Measurements from ENCODE around the gene ESR2. TPM values are rescaled to one million over a fixed set of nuclear protein-coding genes. Genes with fewer than 3 reads are reported as not detected.

Gene ESR2
- total RNA-seq, 1 donor from 2014 or later, result 0.16 TPM

DNA sequence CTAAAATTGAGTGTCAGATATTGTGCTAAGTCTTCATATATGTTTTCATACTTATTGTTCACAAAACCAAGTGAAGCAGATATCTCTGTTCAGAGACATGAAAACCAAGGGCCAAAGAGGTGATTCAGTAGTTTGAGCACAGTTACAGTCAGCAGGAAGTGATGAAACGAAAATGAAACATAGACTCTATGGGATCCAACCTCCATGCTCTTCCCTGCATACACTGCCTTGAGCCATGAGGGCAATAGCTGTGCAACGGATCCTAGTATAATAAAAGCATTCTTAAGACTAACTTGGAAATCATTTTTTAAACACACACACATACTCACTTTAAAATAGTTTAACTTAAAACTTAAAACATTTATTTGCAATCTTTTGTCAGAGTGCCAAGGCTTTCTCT lies 27.9 kb downstream of the ESR2 start:
- Mint-ChIP-seq H3K27me3 (ENCODE audit: low read depth, unreplicated experiment) (no peaks in the 10 kb centered on the region), H3K36me3 (ENCODE audit: low read depth, unreplicated experiment) (no peaks in the 10 kb centered on the region), H3K9me3 (ENCODE audit: unreplicated experiment) (no peaks in the 10 kb centered on the region), H3K4me3 (ENCODE audit: unreplicated experiment) (no peak overlapping the region), H3K27ac (ENCODE audit: unreplicated experiment) (no peak overlapping the region), H3K4me1 (ENCODE audit: low read depth, unreplicated experiment) (peaks cover 2% of the 10 kb centered on the region)
- H3K4me3 ChIP-seq (ENCODE audit: insufficient read depth, low read depth, low read length), result no peak overlapping the region
- H3K9me3 ChIP-seq (ENCODE audit: insufficient read depth, low read depth, low read length), result no peaks in the 10 kb centered on the region
- DNase-seq (ENCODE audit: low read depth) (no peak), FAIRE-seq (no peak)
- H3K4me2 ChIP-seq (ENCODE audit: low read length), result no peak overlapping the region
- H4K20me1 ChIP-seq (ENCODE audit: insufficient read depth, low read length), result no peaks in the 10 kb centered on the region
- no peaks in the 10 kb centered on the region for H3K27me3 ChIP-seq (ENCODE audit: insufficient read depth, low read length)
- H3K36me3 ChIP-seq (ENCODE audit: insufficient read depth, low read length), result no peaks in the 10 kb centered on the region
- no peak overlapping the region for H3K27ac ChIP-seq (ENCODE audit: low read depth, low read length)
- no peaks in the 10 kb centered on the region for H3K4me1 ChIP-seq (ENCODE audit: insufficient read depth, low read length)
- TF ChIP-seq, protein P1, sequence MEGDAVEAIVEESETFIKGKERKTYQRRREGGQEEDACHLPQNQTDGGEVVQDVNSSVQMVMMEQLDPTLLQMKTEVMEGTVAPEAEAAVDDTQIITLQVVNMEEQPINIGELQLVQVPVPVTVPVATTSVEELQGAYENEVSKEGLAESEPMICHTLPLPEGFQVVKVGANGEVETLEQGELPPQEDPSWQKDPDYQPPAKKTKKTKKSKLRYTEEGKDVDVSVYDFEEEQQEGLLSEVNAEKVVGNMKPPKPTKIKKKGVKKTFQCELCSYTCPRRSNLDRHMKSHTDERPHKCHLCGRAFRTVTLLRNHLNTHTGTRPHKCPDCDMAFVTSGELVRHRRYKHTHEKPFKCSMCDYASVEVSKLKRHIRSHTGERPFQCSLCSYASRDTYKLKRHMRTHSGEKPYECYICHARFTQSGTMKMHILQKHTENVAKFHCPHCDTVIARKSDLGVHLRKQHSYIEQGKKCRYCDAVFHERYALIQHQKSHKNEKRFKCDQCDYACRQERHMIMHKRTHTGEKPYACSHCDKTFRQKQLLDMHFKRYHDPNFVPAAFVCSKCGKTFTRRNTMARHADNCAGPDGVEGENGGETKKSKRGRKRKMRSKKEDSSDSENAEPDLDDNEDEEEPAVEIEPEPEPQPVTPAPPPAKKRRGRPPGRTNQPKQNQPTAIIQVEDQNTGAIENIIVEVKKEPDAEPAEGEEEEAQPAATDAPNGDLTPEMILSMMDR (IDR thresholded peaks at IDR 0.05; ENCODE audit: insufficient read depth, low read depth, low read length), result no peak
- TF ChIP-seq EZH2 (IDR thresholded peaks at IDR 0.05; ENCODE audit: insufficient read depth, low read length), result no peak
- H3K9ac ChIP-seq (ENCODE audit: low read length), result no peak overlapping the region
- peak overlapping the region; percentile 40 for H2AFZ ChIP-seq (ENCODE audit: low read depth, low read length)
- no peaks in the 10 kb centered on the region for H3K79me2 ChIP-seq (ENCODE audit: insufficient read depth, low read length)

DNA sequence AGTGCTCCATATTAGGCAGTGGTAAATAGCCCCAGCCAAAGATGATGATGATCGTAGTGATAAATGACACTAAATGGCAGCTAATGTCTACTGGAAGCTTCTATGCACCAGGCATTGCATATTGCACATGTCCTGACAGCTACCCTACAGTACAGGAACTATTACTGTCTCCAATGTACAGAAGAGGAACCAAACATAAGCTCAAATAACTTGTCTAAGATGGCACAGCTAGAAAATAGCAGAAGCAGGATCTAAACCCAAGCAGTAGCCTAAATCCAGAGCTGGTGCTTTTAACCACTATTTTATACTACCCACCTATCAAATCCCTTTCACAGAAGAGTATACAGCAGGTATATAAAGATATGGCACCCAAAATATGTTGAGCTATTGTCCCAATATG lies 28.9 kb downstream of the ESR2 start:
- Histone ChIP-seq H2AFZ (ENCODE audit: low read depth, low read length) (no peak overlapping the region), H3K79me2 (ENCODE audit: insufficient read depth, low read length) (no peaks in the 10 kb centered on the region), H3K4me1 (ENCODE audit: insufficient read depth, low read length) (no peaks in the 10 kb centered on the region), H3K27me3 (ENCODE audit: insufficient read depth, low read length) (no peaks in the 10 kb centered on the region), H3K4me2 (ENCODE audit: low read length) (no peak overlapping the region), H3K36me3 (ENCODE audit: insufficient read depth, low read length) (no peaks in the 10 kb centered on the region), H4K20me1 (ENCODE audit: insufficient read depth, low read length) (no peaks in the 10 kb centered on the region), H3K27ac (ENCODE audit: low read depth, low read length) (no peak overlapping the region), H3K9ac (ENCODE audit: low read length) (no peak overlapping the region), H3K4me3 (ENCODE audit: insufficient read depth, low read depth, low read length) (no peak overlapping the region), H3K9me3 (ENCODE audit: insufficient read depth, low read depth, low read length) (no peaks in the 10 kb centered on the region)
- FAIRE-seq (no peak), DNase-seq (ENCODE audit: low read depth) (no peak)
- Mint-ChIP-seq H3K27ac (ENCODE audit: unreplicated experiment) (no peak overlapping the region), H3K4me3 (ENCODE audit: unreplicated experiment) (no peak overlapping the region), H3K4me1 (ENCODE audit: low read depth, unreplicated experiment) (peaks cover 2% of the 10 kb centered on the region), H3K27me3 (ENCODE audit: low read depth, unreplicated experiment) (no peaks in the 10 kb centered on the region), H3K36me3 (ENCODE audit: low read depth, unreplicated experiment) (no peaks in the 10 kb centered on the region), H3K9me3 (ENCODE audit: unreplicated experiment) (no peaks in the 10 kb centered on the region)
- no peak for TF ChIP-seq EZH2 (IDR thresholded peaks at IDR 0.05; ENCODE audit: insufficient read depth, low read length)
- TF ChIP-seq, protein P1 (IDR thresholded peaks at IDR 0.05; ENCODE audit: insufficient read depth, low read depth, low read length), result no peak

DNA sequence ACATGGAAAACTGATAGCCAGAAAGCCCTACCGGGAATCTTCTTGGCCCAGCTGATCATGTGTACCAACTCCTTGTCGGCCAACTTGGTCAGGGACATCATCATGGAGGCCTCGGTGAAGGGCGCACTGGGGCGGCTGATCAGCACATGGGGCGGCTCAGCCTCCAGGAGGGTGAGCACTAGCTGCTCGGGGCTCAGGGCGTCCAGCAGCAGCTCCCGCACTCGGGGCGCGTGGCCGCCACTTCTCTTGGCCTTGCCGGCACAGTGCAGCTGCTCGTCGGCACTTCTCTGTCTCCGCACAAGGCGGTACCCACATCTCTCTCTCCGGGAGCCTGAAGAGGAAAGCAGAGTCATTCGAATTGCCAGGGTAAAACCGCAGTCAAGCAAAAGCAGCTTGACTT lies 33.8 kb downstream of the ESR2 start:
- DNase-seq (ENCODE audit: low read depth) (no peak), FAIRE-seq (no peak)
- H4K20me1 ChIP-seq (ENCODE audit: insufficient read depth, low read length), result no peaks in the 10 kb centered on the region
- H3K27me3 Mint-ChIP-seq (ENCODE audit: low read depth, unreplicated experiment), result peaks cover 3% of the 10 kb centered on the region
- no peaks in the 10 kb centered on the region for H3K36me3 Mint-ChIP-seq (ENCODE audit: low read depth, unreplicated experiment)
- H3K27ac ChIP-seq (ENCODE audit: low read depth, low read length), result no peak overlapping the region
- no peaks in the 10 kb centered on the region for H3K27me3 ChIP-seq (ENCODE audit: insufficient read depth, low read length)
- H3K9me3 Mint-ChIP-seq (ENCODE audit: unreplicated experiment), result peaks cover 3% of the 10 kb centered on the region
- no peaks in the 10 kb centered on the region for H3K4me1 ChIP-seq (ENCODE audit: insufficient read depth, low read length)
- no peak overlapping the region for H2AFZ ChIP-seq (ENCODE audit: low read depth, low read length)
- H3K4me3 Mint-ChIP-seq (ENCODE audit: unreplicated experiment), result no peak overlapping the region
- no peaks in the 10 kb centered on the region for H3K4me1 Mint-ChIP-seq (ENCODE audit: low read depth, unreplicated experiment)
- TF ChIP-seq, protein P1 (IDR thresholded peaks at IDR 0.05; ENCODE audit: insufficient read depth, low read depth, low read length), result no peak
- TF ChIP-seq EZH2 (IDR thresholded peaks at IDR 0.05; ENCODE audit: insufficient read depth, low read length), result no peak
- no peak overlapping the region for H3K27ac Mint-ChIP-seq (ENCODE audit: unreplicated experiment)
- H3K4me2 ChIP-seq (ENCODE audit: low read length), result no peak overlapping the region
- no peaks in the 10 kb centered on the region for H3K9me3 ChIP-seq (ENCODE audit: insufficient read depth, low read depth, low read length)
- no peak overlapping the region for H3K4me3 ChIP-seq (ENCODE audit: insufficient read depth, low read depth, low read length)
- H3K9ac ChIP-seq (ENCODE audit: low read length), result no peak overlapping the region
- no peaks in the 10 kb centered on the region for H3K36me3 ChIP-seq (ENCODE audit: insufficient read depth, low read length)
- no peaks in the 10 kb centered on the region for H3K79me2 ChIP-seq (ENCODE audit: insufficient read depth, low read length)

Data from astrocyte (in vitro differentiated cells and primary cell).